LHCN-M2 (cell line): Measurements from ENCODE around the gene MACF1. TPM values are rescaled to one million over a fixed set of nuclear protein-coding genes. Genes with fewer than 3 reads are reported as not detected.

Experiments used
- DNase-seq: peaks from one replicate; pipeline ENCODE4 v3.0.0-alpha.2; 2012; ENCODE audit warnings: low read depth
- total RNA-seq: library from RNA; depleted of rRNA; stranded (reverse); fragments of >200 nt; gene quantifications from 2 replicates; pipeline ENCODE4 v1.2.3, GENCODE V29; 2014

The MACF1 gene
- total RNA-seq, 1 experiment from 2014 or later = 366 TPM

GRCh38 chr1:39258925-39259244, 54.4 kb downstream of the MACF1 start:
- DNase-seq = no peak

DNA sequence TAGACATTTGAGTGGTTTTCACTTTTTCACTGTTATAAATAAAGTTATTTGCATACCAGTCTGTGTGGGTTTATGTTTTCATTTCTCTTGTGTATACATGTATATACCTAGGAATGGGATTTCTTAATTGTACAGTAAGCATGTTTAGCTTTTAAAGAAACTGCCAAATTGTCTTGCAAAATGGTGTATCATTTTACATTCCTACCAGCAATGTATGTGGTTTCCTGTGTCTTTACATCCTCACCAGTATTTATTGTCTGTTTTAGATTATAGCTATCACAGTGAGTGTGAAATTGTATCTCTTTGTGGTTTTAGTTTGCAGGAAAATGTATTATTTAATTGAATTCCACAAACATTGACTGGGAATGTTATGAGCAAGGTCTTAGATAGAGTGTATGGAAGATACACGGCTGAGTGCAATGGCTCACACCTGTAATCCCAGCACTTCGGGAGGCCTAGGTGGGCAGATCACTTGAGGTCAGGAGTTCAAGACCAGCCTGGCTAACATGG, 57.3 kb downstream of the MACF1 start:
- DNase-seq = no peak

GRCh38 chr1:39262802-39263201, 58.3 kb downstream of the MACF1 start:
- DNase-seq = no peak

DNA sequence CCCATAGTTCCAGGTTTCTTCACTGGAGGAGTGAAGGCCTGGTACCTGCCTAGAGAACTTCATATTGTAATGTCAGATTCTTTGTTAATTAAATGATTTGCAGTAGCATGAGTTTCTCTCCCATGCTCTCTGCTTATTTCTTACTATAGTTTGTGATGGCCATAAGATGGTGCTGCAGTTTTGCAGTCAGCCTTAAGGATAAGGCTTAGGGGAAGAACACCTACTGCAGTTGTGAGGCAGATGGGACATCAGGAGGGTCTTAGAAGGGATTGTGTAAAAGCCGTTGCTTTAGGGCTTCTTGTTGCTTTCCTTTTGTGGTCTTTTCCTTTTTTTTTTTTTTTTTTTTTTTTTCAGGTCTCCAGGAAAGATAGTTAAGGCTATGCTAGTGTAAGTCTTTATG, 61.8 kb downstream of the MACF1 start:
- DNase-seq = peak; percentile 29

DNA sequence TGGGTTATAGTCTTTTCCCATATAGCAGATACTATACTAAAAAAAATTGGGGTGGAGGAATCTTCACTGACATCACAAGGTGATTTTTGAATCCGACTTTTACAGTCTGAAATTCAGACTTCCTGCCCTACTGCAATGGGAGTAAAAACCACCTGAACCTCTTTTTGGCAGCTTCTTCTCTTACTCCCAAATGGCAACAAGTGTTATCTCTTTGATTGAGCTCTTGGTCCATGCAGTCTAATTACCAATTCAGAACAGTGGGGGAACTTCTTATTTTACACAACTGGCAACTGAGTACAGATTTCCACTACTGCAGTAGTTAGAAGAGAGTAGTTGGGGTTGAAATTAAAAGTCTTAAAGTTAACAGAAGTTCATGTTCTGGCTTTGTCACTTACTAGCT, 62.3 kb downstream of the MACF1 start:
- no peak for DNase-seq

GRCh38 chr1:39268112-39268581, 63.7 kb downstream of the MACF1 start:
- DNase-seq = peak; percentile 83

GRCh38 chr1:39268906-39269305, 64.4 kb downstream of the MACF1 start:
- DNase-seq = no peak

DNA sequence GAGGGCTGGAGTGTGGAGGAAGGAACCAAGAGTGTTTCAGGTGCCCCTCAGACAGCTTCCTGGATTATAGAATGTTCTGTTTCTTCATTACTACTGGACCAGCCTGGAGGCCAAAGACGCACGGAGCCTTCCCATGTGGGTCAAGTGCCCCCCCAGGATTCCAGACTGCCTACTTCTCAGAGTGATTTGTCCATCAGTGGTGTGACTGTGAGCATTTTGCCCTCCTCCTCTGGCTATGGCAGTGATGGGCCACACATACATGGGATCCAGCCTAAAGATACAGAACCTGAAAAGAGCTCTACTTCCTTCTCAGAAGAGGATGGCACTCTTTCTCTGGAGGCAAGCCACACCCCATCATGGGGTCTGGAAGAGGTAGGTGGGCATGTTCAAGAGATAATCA, 64.9 kb downstream of the MACF1 start:
- no peak for DNase-seq

DNA sequence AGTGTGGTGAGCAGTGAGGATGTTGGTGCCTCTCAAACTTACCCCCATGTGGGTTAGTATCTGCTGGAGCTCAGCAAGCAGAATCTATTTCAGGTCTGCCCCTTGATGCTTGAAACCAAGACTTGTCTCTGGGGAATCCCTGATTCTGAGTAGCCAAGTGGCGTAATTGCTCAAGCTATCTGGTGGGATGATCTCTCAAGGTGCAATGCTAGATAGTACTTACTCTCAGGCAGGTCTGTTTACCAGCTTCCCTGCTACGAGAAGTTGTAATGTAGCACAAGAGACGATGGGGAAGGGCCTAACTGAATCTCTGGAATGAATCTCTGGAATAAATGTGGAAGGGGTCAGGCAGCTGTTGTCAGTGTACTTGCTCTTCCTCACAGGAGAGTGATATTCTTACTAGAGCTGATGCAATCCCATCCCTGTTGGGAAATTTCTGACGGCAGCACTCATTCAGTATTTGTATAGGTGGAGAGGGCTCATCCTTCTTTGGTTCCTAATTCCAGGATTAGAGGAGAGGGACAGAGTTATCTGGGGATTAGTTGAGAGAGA, 65.4 kb downstream of the MACF1 start:
- peak; percentile 86 for DNase-seq

DNA sequence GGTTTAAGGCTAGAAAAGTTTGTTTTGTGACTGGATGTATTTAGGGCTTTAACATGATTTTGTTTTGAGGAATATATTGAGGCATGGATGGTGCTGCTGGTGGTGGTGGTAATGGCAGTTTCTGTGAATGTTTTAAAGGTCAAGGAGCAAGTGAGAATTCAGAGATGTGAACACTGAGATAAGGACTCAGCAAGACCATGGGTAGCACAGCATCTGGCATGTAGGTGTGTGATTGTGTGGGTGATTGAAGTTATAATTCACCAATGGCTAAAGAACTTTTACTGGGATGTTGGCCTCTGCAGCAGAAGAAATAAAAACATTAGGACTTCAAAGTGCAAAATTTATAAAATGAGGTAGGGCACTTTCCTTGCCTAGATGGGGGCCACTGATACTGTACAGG, 65.9 kb downstream of the MACF1 start:
- DNase-seq = no peak

DNA sequence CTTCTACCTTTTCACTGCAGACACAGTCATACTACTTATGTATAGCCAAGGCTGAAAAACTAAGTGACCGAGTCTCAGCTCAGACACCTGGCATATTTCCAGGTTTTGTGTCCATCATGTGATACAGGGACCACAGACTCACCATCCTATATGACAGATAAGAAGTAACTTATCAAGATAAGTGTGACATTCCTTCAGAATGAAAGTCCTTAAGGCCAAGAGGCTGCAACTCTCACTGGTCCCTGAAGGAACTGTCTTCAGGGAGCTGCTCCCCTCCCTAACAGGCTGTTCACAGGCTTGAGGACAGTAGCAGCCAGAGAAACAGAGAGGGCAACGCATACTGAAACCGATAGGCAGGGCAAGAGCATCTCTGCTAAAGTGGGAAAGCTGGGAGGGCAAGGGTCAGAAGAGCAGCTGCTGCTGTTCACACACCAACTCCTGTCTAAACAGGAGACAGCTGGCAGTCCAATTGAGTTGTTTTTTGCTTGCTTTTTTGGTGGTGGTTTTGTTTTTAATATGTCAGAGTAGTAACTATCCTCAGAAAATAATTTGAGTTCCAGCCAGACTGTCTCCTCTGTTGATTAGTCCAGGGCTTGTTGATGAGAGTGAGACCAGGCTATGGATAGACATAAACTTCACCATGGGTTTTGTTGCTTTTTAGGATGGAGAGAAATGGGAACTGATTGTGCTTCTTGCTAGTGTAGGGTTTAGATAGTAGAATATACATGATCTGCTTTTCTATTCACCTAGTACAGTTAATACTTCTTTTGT, 67.7 kb downstream of the MACF1 start:
- DNase-seq = peak; percentile 96

DNA sequence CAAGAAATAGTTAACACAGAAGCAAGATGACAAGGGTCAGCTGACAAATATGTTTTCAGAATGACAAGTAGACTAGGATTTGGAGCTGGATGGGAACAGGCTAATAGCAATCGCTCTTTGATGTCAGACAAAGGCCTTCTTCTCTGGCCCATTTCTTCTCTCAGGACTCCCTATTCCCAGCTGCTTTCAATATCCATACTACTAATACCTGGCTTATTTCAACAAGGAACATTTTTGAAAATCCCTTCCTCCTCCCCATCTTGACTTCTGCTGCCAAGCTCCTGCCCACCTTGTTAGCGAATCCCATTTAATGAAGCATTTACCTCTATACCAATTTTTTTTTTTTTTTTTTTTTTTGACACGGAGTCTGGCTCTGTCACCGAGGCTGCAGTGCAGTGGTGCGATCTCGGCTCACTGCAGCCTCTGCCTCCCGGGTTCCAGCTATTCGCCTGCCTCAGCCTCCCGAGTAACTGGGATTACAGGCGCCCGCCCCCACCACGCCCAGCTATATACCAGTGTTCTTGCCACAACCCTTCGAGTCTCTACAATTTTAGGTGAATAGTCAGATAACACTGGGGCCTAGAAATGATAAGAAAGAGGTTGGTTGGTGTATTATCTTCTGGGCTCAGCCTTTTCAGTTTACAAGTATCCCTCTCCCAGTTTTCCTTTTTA, 68.4 kb downstream of the MACF1 start:
- no peak for DNase-seq

DNA sequence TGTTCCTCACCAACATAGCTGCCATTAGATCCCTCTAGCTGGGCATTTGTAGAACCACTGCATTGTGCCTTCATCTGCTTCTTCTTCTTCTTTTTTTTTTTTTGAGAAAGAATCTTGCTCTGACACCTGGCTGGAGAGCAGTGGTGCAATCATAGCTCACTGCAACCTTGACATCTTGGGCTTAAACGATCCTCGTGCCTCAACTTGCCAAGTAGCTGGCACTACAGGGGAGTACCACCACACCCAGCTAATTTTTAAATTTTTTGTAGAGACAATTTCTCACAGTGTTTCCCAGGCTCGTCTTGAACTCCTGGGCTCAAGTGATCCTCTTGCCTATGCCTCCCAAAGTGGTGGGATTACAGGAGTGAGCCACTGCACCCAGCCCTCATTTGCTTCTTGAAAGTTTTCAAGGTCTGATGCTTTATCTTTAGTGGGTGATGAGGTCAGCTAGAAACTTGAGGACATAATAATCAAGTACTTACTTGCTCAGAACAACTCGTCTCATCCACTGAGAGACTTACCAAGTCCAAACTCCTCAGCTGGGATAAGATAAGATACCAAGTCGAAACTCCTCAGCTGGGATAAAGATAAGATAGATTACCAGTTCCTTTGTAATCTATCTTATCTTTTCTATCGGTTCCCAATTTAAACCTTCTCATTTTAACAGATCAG, 71.5 kb downstream of the MACF1 start:
- no peak for DNase-seq

GRCh38 chr1:39277879-39278278, 73.4 kb downstream of the MACF1 start:
- no peak for DNase-seq

DNA sequence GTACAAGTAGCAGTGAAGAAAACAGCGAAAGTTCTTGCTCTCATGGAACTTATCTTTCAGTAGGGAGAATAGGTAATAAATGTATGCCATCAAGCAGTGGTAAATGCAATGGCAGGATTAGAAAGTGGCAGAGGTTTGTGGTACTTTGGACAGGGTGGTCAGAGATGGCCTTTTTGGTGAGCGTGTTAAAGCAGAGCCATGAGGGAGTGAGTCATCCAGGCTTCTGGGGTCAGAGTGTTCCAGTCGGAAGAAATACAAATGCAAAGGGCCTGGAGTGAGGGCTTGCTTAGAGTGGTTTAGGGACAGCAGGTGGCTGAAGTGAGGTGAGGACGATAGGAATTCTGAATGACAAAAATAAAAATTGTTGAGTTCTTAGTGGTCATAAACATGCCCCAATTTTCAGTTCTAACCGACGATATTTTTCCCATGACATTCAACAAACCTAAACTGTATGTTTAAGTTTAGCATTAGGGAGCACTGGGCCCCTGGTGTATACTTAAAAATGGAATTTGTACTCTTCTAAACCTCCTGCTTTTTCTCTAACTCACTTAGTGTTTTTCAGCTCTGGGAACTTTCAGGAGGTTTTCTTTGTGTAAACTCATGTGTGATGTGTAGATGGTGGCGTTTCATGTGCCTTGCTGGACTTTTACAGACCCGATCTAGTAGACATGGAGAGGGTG, 78.2 kb downstream of the MACF1 start:
- DNase-seq = peak; percentile 87

GRCh38 chr1:39283858-39284257, 79.4 kb downstream of the MACF1 start:
- no peak for DNase-seq

DNA sequence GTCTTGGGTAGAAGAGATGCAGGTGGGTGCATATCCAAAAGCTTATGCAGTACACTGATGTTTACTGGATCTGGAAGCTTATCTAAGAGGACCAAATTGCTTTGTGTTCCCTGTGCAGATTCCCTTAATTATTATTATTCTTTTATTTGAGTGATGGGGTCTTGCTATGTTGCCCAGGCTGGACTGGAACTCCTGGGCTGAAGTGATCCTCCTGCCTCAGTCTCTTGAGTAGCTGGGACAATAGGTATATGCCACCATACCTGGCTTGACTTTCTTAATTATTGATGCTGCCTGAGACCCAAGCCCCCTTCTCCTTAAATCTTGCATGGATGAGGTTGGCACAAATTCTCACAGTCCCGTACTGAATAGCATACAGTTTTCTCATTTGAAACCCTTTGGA, 83.0 kb downstream of the MACF1 start:
- DNase-seq = no peak

GRCh38 chr1:39288735-39289465, 84.4 kb downstream of the MACF1 start:
- peak; percentile 76 for DNase-seq

GRCh38 chr1:39292401-39292800, 87.9 kb downstream of the MACF1 start:
- no peak for DNase-seq

DNA sequence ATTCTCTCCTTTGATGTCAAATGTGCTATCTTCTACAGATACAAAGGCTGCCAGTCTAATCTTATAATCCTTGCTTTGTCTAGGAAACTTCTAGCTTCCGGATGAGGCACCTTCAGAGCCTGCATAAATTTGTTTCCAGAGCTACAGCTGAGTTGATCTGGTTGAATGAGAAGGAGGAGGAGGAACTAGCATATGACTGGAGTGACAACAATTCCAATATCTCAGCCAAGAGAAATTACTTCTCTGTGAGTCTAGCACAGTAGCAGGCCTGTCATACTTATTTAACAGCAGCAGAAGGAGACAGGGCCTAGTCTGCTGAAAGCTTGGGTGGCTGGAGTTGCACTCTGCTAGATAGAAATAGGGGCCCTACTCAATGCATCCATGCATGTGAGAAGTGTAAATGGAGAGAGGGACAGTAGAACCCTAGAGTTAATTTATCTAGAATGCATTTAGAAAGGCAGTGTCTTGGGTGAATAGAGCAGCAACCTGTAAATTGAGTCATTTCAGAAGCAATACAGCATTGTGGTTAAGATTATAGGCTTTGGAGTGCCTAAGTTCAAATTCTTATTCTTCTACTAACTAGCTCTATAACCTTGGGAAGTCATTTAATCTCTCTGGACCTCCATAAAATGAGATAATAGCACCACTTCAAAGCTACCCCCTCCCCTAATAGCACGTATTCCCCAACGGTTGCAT, 89.0 kb downstream of the MACF1 start:
- DNase-seq = no peak
